Epithelial cell of proximal tubule (primary cell): Measurements from ENCODE around the gene SELENOV. TPM values are rescaled to one million over a fixed set of nuclear protein-coding genes. Genes with fewer than 3 reads are reported as not detected.

Experiments
- DNase-seq: peaks from one replicate; pipeline ENCODE4 v3.0.0-alpha.2; 2011; ENCODE audit warnings: low read depth
- H3K4me3 ChIP-seq: 2 replicates; pipeline ENCODE4 v1.5.1; 2011; ENCODE audit warnings: low read depth, mild to moderate bottlenecking, low read length
- CTCF ChIP-seq: conservative IDR thresholded peaks from 2 replicates; pipeline ENCODE4 v1.5.1; 2012; ENCODE audit warnings: low read depth, mild to moderate bottlenecking, low read length
- total RNA-seq: library from RNA; depleted of rRNA; stranded (reverse); fragments of >200 nt; gene quantifications from 2 replicates; pipeline ENCODE4 v1.2.3, GENCODE V29; 2015

Gene SELENOV
- total RNA-seq, 1 donor from 2014 or later = 0.17 TPM

GRCh38 chr19:39533003-39533512 is 18.1 kb downstream of the SELENOV start:
- TF ChIP-seq CTCF = no peak
- DNase-seq = no peak
- H3K4me3 ChIP-seq = peak overlapping the region; percentile 97

GRCh38 chr19:39533791-39534190 is 18.9 kb downstream of the SELENOV start:
- no peak for DNase-seq
- TF ChIP-seq CTCF = no peak

GRCh38 chr19:39539165-39539517 is 24.2 kb downstream of the SELENOV start:
- DNase-seq = peak; percentile 58
- no peak for TF ChIP-seq CTCF

More at GRCh38 chr19:39533791-39534190, 18.9 kb downstream of the SELENOV start:
- no peak overlapping the region for H3K4me3 ChIP-seq

GRCh38 chr19:39539518-39540332 is 24.8 kb downstream of the SELENOV start, which contains the start of gene EID2:
Gene EID2, minus strand, starts transcription at chr19:39540161. Its CDS starts 82 bp downstream, at chr19:39540079.
- peak; percentile 73 for TF ChIP-seq CTCF
- DNase-seq = peak; percentile 33
- H3K4me3 ChIP-seq = peak within 1 kb of the TSS; percentile 78

More at GRCh38 chr19:39539165-39539517, 24.2 kb downstream of the SELENOV start:
- H3K4me3 ChIP-seq = peak overlapping the region; percentile 78

GRCh38 chr19:39540333-39540673 is 25.4 kb downstream of the SELENOV start:
- no peak for DNase-seq
- TF ChIP-seq CTCF = no peak
- peak overlapping the region; percentile 78 for H3K4me3 ChIP-seq

- no peak for DNase-seq
- TF ChIP-seq CTCF = no peak
Measured at GRCh38 chr19:39542206-39542605, 27.3 kb downstream of the SELENOV start.

GRCh38 chr19:39543477-39543857 is 28.5 kb downstream of the SELENOV start:
- DNase-seq = no peak
- no peak overlapping the region for H3K4me3 ChIP-seq
- TF ChIP-seq CTCF = no peak

More at GRCh38 chr19:39542206-39542605, 27.3 kb downstream of the SELENOV start:
- H3K4me3 ChIP-seq = no peak overlapping the region
